Endothelial cell of umbilical vein (primary cell): ENCODE data around the gene TAF8. TPM values are rescaled to one million over a fixed set of nuclear protein-coding genes. Genes with fewer than 3 reads are reported as not detected.

ENCODE experiments used
- BruUV-seq: library from RNA; stranded (reverse); fragments of 400-500 nt; replicated peaks from 2 replicates; lab custom pipeline; 2021; lab: Mats Ljungman, UMichigan
- CTCF ChIA-PET: fragments of 300-600, 350-600 bp; sonication (Branson Sonifier 250); formaldehyde crosslinking; loops from one replicate; lab custom pipeline; 2021; ENCODE audit warnings: antibody characterized with exemption, inconsistent platforms; lab: Charles Lee
- POLR2A ChIA-PET: fragments of 300-600, 350-600 bp; sonication (Branson Sonifier 250); formaldehyde crosslinking; loops from one replicate; lab custom pipeline; 2021; ENCODE audit warnings: antibody characterized with exemption, inconsistent platforms; lab: Charles Lee
- DNase-seq: peaks from one replicate; pipeline ENCODE4 v3.0.0-alpha.2; 2011; ENCODE audit warnings: low read depth, low spot score
- FAIRE-seq: peaks from 2 replicates; lab custom pipeline; 2011; peaks lifted over from hg19 to GRCh38; lab: Jason Lieb, UNC
- H2AFZ ChIP-seq: 2 replicates; pipeline ENCODE4 v1.6.0; 2012; ENCODE audit warnings: low read depth, low read length, control low read depth, inconsistent platforms
- H3K27ac ChIP-seq: 2 replicates; pipeline ENCODE4 v1.5.1; 2011; ENCODE audit warnings: low read depth, mild to moderate bottlenecking, control low read depth, low read length, moderate library complexity; ENCODE audit not compliant: insufficient read depth
- H3K27me3 ChIP-seq, 2 experiments: 2 replicates each; pipeline versions ENCODE4 v1.6.0 to v1.6.1; 2011; ENCODE audit warnings: low read length in 2 of 2, mixed read lengths in 1 of 2; ENCODE audit not compliant: control insufficient read depth in 2 of 2, insufficient read depth in 2 of 2
- H3K36me3 ChIP-seq, 2 experiments: 2 replicates in 1 of 2; 3 replicates in 1 of 2; pipeline ENCODE4 v1.5.1; 2011; ENCODE audit warnings: low read length in 2 of 2, mild to moderate bottlenecking in 1 of 2, moderate library complexity in 1 of 2; ENCODE audit not compliant: control insufficient read depth in 2 of 2, insufficient read depth in 2 of 2; ENCODE audit errors: extremely low read depth in 1 of 2
- H3K4me1 ChIP-seq: 3 replicates; pipeline ENCODE4 v1.5.1; 2011; ENCODE audit warnings: mild to moderate bottlenecking, low read length; ENCODE audit not compliant: control insufficient read depth, insufficient read depth; ENCODE audit errors: extremely low read depth
- H3K4me2 ChIP-seq: 2 replicates; pipeline ENCODE4 v1.6.1; 2011; ENCODE audit warnings: low read length, control low read depth, mixed read lengths; ENCODE audit not compliant: insufficient read depth
- H3K4me3 ChIP-seq, 3 experiments: fragments of 200-600 bp in 1 of 3; sonication (generic), shearing (Covaris generic) in 1 of 3; replicated peaks in 1 of 3; 2 replicates each; pipeline ENCODE4 v1.5.1; 2011 to 2016; ENCODE audit warnings: control low read depth in 3 of 3, low read length in 3 of 3, mild to moderate bottlenecking in 2 of 3, inconsistent platforms in 1 of 3, low read depth in 1 of 3, moderate library complexity in 1 of 3; ENCODE audit not compliant: insufficient read depth in 1 of 3
- H3K79me2 ChIP-seq: 2 replicates; pipeline ENCODE4 v1.6.0; 2012; ENCODE audit warnings: low read length, inconsistent platforms; ENCODE audit not compliant: control insufficient read depth, insufficient read depth
- H3K9ac ChIP-seq: replicated peaks from 2 replicates; pipeline ENCODE3; 2011; ENCODE audit warnings: low read length, control low read depth; ENCODE audit not compliant: insufficient read depth; ENCODE audit errors: extremely low read depth
- H3K9me1 ChIP-seq: replicated peaks from 3 replicates; pipeline ENCODE4 v1.6.0; 2011; ENCODE audit warnings: mild to moderate bottlenecking, low read length; ENCODE audit not compliant: control insufficient read depth, insufficient read depth; ENCODE audit errors: extremely low read depth
- H3K9me3 ChIP-seq: replicated peaks from 2 replicates; pipeline ENCODE4 v1.5.1; 2012; ENCODE audit warnings: low read length, inconsistent platforms; ENCODE audit not compliant: control insufficient read depth, insufficient read depth
- H4K20me1 ChIP-seq: replicated peaks from 2 replicates; pipeline ENCODE3; 2011; ENCODE audit warnings: mild to moderate bottlenecking, low read length; ENCODE audit not compliant: control insufficient read depth, insufficient read depth; ENCODE audit errors: extremely low read depth
- EZH2 ChIP-seq: IDR thresholded peaks from 2 replicates; pipeline ENCODE4 v1.6.1; 2012; ENCODE audit warnings: borderline replicate concordance, low read depth, mild to moderate bottlenecking, moderate library complexity, low read length, inconsistent platforms; ENCODE audit not compliant: severe bottlenecking
- FOS ChIP-seq: IDR thresholded peaks from 2 replicates; pipeline ENCODE4 v1.6.1; 2011; ENCODE audit warnings: mild to moderate bottlenecking, low read length, moderate library complexity, borderline replicate concordance; ENCODE audit not compliant: insufficient read depth
- GATA2 ChIP-seq: IDR thresholded peaks from 2 replicates; pipeline ENCODE4 v1.7.0; 2011; ENCODE audit warnings: low read depth, mild to moderate bottlenecking, moderate library complexity, mixed read lengths, low read length; ENCODE audit not compliant: insufficient read length, insufficient read depth
- JUN ChIP-seq: IDR thresholded peaks from 2 replicates; pipeline ENCODE4 v1.6.1; 2011; ENCODE audit warnings: borderline replicate concordance, low read depth; ENCODE audit not compliant: insufficient read length, insufficient read depth
- MYC ChIP-seq: IDR thresholded peaks from one replicate; pipeline ENCODE4 v1.6.1; 2011; ENCODE audit warnings: mild to moderate bottlenecking, low read depth, low read length
- POLR2A ChIP-seq: IDR thresholded peaks from 2 replicates; pipeline ENCODE4 v1.6.1; 2012; ENCODE audit warnings: low read depth, mild to moderate bottlenecking, control low read depth, low read length
- POLR2AphosphoS5 ChIP-seq: IDR thresholded peaks from 2 replicates; pipeline ENCODE4 v1.6.1; 2012; ENCODE audit warnings: low read depth, mild to moderate bottlenecking, control low read depth, low read length, moderate library complexity; ENCODE audit not compliant: insufficient read depth
- dilution Hi-C: fragments of 300-500 bp; cut with MboI; formaldehyde crosslinking; loops from one replicate; pipeline ENCODE4 v1.15.0; 2019; ENCODE audit warnings: low sequenced_read_pairs; ENCODE audit not compliant: extremely low pct_ligation_motif_present
- intact Hi-C: fragments of 100-400 bp; cut with micrococcal nuclease; formaldehyde crosslinking; loops from one replicate; pipeline ENCODE4 v1.10.0; 2022
- polyA plus RNA-seq, 4 experiments: library from polyadenylated mRNA; depleted of rRNA in 3 of 4; stranded (reverse) in 3 of 4; unstranded in 1 of 4; fragments of >200 nt; gene quantifications; 2 replicates each; pipeline versions ENCODE4 v1.2.1 to v1.2.3, GENCODE V29; 2011 to 2012; ENCODE audit warnings: missing spikeins in 1 of 4
- total RNA-seq: library from RNA; stranded (reverse); gene quantifications from 2 replicates; pipeline ENCODE4 v1.2.3, GENCODE V29; 2021
- TF ChIP-seq, protein P1 (sequence below), 2 donors: IDR thresholded peaks; 1 replicate in 1 of 2; 2 replicates in 1 of 2; pipeline ENCODE4 v1.5.1; 2011; ENCODE audit warnings: low read length in 2 of 2, mild to moderate bottlenecking in 2 of 2, moderate library complexity in 2 of 2, control low read depth in 1 of 2, inconsistent platforms in 1 of 2, low read depth in 1 of 2; ENCODE audit not compliant: insufficient read depth in 1 of 2; ENCODE audit errors: extremely low read depth in 1 of 2
- TF ChIP-seq, protein P2 (sequence below): IDR thresholded peaks from 2 replicates; pipeline ENCODE4 v1.6.1; 2011; ENCODE audit not compliant: insufficient read depth, insufficient read length

Gene TAF8
- total and polyA plus RNA-seq, 2 donors (not counting 3 experiments of a cell fraction or from before 2014, with no cell fraction given): 32.9 to 45.4 TPM

DNA sequence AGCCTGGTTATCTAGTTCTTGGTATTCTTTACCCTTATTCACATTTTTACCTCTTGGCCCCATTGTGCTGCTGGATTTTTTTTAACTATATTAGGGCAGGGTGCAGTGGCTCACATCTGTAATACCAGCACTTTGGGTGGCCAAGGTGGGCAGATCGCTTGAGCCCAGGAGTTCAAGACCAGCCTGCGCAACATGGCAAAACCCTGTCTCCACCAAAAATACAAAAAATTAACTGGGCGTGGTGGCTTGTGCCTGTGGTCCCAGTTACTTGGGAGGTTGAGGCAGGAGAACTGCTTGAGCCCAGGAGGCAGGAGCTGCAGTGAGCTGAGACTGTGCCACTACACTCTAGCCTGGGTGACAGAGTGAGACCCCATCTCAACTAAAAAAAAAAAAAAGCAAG lies 12.2 kb upstream of the TAF8 start:
- no TSS peak for BruUV-seq

GRCh38 chr6:42038811-42039408 lies 11.4 kb upstream of the TAF8 start:
- TF ChIP-seq GATA2: no peak
- no peak for TF ChIP-seq POLR2A
- TF ChIP-seq FOS: no peak
- TF ChIP-seq, protein P1, sequence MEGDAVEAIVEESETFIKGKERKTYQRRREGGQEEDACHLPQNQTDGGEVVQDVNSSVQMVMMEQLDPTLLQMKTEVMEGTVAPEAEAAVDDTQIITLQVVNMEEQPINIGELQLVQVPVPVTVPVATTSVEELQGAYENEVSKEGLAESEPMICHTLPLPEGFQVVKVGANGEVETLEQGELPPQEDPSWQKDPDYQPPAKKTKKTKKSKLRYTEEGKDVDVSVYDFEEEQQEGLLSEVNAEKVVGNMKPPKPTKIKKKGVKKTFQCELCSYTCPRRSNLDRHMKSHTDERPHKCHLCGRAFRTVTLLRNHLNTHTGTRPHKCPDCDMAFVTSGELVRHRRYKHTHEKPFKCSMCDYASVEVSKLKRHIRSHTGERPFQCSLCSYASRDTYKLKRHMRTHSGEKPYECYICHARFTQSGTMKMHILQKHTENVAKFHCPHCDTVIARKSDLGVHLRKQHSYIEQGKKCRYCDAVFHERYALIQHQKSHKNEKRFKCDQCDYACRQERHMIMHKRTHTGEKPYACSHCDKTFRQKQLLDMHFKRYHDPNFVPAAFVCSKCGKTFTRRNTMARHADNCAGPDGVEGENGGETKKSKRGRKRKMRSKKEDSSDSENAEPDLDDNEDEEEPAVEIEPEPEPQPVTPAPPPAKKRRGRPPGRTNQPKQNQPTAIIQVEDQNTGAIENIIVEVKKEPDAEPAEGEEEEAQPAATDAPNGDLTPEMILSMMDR (IDR thresholded peaks at IDR 0.05; ENCODE audit: extremely low read depth in 1 of 2, insufficient read depth in 1 of 2, low read depth in 1 of 2, low read length in 2 of 2): no peak
- TF ChIP-seq MYC: no peak
- TF ChIP-seq POLR2AphosphoS5: no peak
- TF ChIP-seq, protein P2, sequence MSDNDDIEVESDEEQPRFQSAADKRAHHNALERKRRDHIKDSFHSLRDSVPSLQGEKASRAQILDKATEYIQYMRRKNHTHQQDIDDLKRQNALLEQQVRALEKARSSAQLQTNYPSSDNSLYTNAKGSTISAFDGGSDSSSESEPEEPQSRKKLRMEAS: no peak
- TF ChIP-seq JUN: no peak
- TF ChIP-seq EZH2: no peak
- Histone ChIP-seq H3K9me1 (no peaks in the 10 kb centered on the region), H4K20me1 (no peaks in the 10 kb centered on the region), H3K9ac (no peak overlapping the region), H3K27ac (no peak overlapping the region), H3K9me3 (no peaks in the 10 kb centered on the region), H3K4me2 (no peak overlapping the region), H3K4me3 (no peak overlapping the region), H3K36me3 (no peaks in the 10 kb centered on the region), H3K27me3 (no peaks in the 10 kb centered on the region), H3K4me1 (peaks cover 2% of the 10 kb centered on the region), H2AFZ (no peak overlapping the region), H3K79me2 (no peaks in the 10 kb centered on the region)
- ChIA-PET POLR2A (no interaction called here), CTCF (interaction anchor here (0.9 to 8.1 kb wide), 2 partner anchors 103 to 118 kb away, joined by 3 to 149 read pairs; partner anchors contain the start of genes BYSL and MED20)
- DNase-seq (no peak), FAIRE-seq (no peak)
- no TSS peak for BruUV-seq
- intact Hi-C loops (no loop called here), dilution Hi-C loops (no loop called here)

More for the DNA sequence above, 12.2 kb upstream of the TAF8 start:
- no peaks in the 10 kb centered on the region for H3K36me3 ChIP-seq
- H2AFZ ChIP-seq: no peak overlapping the region
- H3K79me2 ChIP-seq: no peaks in the 10 kb centered on the region
- H3K4me2 ChIP-seq: no peak overlapping the region
- intact Hi-C loops: no loop called here
- H3K27ac ChIP-seq: no peak overlapping the region
- H3K9me3 ChIP-seq: no peaks in the 10 kb centered on the region
- H3K27me3 ChIP-seq: no peaks in the 10 kb centered on the region
- dilution Hi-C loops: no loop called here
- no peak for TF ChIP-seq JUN
- no peak overlapping the region for H3K4me3 ChIP-seq
- no peaks in the 10 kb centered on the region for H4K20me1 ChIP-seq
- CTCF ChIA-PET: interaction anchor here (0.7 kb wide), 1 partner anchor 45 kb away, joined by 3 read pairs; no protein-coding TSS in a partner anchor
- no peak overlapping the region for H3K9ac ChIP-seq
- no peak for DNase-seq
- POLR2A ChIA-PET: no interaction called here
- no peaks in the 10 kb centered on the region for H3K4me1 ChIP-seq
- no peak for FAIRE-seq
- H3K9me1 ChIP-seq: no peaks in the 10 kb centered on the region
